Loucy (cell line): ENCODE results near the gene BEST3.

Experiments used
- H2AFZ ChIP-seq: fragments of 200-600 bp; sonication (generic); 2 replicates; pipeline ENCODE4 v1.6.0; 2016; ENCODE audit warnings: antibody characterized with exemption, mild to moderate bottlenecking, low read length, moderate library complexity
- H3F3A ChIP-seq: fragments of 200-600 bp; 2 replicates; pipeline ENCODE4 v1.6.0; 2016; ENCODE audit warnings: antibody characterized with exemption, low read depth, mild to moderate bottlenecking
- H3K27me3 ChIP-seq: fragments of 200-600 bp; sonication (generic); 2 replicates; pipeline ENCODE4 v1.6.1; 2014; ENCODE audit warnings: low read length, mild to moderate bottlenecking; ENCODE audit not compliant: insufficient read depth, poor library complexity, severe bottlenecking
- H3K36me3 ChIP-seq: fragments of 200-600 bp; sonication (generic); 2 replicates; pipeline ENCODE4 v1.6.1; 2016; ENCODE audit warnings: low read length; ENCODE audit not compliant: insufficient read depth
- H3K4me1 ChIP-seq: fragments of 200-600 bp; sonication (generic); 2 replicates; pipeline ENCODE4 v1.5.1; 2014; ENCODE audit warnings: low read length, mild to moderate bottlenecking; ENCODE audit not compliant: insufficient read depth, poor library complexity, severe bottlenecking
- H3K4me2 ChIP-seq: fragments of 200-600 bp; sonication (generic); 2 replicates; pipeline ENCODE4 v1.6.0; 2014; ENCODE audit warnings: antibody characterized with exemption, low read length, low read depth, mild to moderate bottlenecking; ENCODE audit not compliant: poor library complexity, severe bottlenecking
- H3K4me3 ChIP-seq: fragments of 200-600 bp; sonication (generic); 2 replicates; pipeline ENCODE4 v1.5.1; 2014; ENCODE audit warnings: low read length, mild to moderate bottlenecking, mixed read lengths; ENCODE audit not compliant: poor library complexity, severe bottlenecking
- H3K79me2 ChIP-seq: fragments of 200-600 bp; sonication (generic); 2 replicates; pipeline ENCODE4 v1.6.1; 2014; ENCODE audit warnings: low read length; ENCODE audit not compliant: insufficient read depth
- H3K9ac ChIP-seq: fragments of 200-600 bp; sonication (generic); 2 replicates; pipeline ENCODE4 v1.6.0; 2014; ENCODE audit warnings: mild to moderate bottlenecking, low read depth, low read length, moderate library complexity; ENCODE audit not compliant: poor library complexity, severe bottlenecking
- H3K9me2 ChIP-seq: fragments of 200-600 bp; sonication (generic); replicated peaks from 2 replicates; pipeline ENCODE4 v1.6.1; 2016; ENCODE audit warnings: low read depth, low read length, mixed read lengths
- H3K9me3 ChIP-seq: fragments of 200-600 bp; sonication (generic); 2 replicates; pipeline ENCODE4 v1.6.1; 2014; ENCODE audit warnings: mild to moderate bottlenecking, antibody characterized with exemption, low read length, low read depth; ENCODE audit not compliant: insufficient read depth
- H4K20me1 ChIP-seq: fragments of 200-600 bp; sonication (generic); 2 replicates; pipeline ENCODE4 v1.6.0; 2014; ENCODE audit warnings: antibody characterized with exemption, low read length, mild to moderate bottlenecking; ENCODE audit not compliant: insufficient read depth, poor library complexity, severe bottlenecking
- EZH2phosphoT487 ChIP-seq: fragments of 200-600 bp; IDR thresholded peaks from 2 replicates; pipeline ENCODE4 v1.6.1; 2018; ENCODE audit warnings: antibody characterized with exemption, mild to moderate bottlenecking, moderate library complexity, borderline replicate concordance
- TF ChIP-seq, protein P1 (sequence below): fragments of 200-600 bp; sonication (generic); conservative IDR thresholded peaks from 2 replicates; pipeline ENCODE4 v1.5.1; 2014; ENCODE audit warnings: mild to moderate bottlenecking, antibody characterized with exemption, low read length

BEST3 gene

DNA sequence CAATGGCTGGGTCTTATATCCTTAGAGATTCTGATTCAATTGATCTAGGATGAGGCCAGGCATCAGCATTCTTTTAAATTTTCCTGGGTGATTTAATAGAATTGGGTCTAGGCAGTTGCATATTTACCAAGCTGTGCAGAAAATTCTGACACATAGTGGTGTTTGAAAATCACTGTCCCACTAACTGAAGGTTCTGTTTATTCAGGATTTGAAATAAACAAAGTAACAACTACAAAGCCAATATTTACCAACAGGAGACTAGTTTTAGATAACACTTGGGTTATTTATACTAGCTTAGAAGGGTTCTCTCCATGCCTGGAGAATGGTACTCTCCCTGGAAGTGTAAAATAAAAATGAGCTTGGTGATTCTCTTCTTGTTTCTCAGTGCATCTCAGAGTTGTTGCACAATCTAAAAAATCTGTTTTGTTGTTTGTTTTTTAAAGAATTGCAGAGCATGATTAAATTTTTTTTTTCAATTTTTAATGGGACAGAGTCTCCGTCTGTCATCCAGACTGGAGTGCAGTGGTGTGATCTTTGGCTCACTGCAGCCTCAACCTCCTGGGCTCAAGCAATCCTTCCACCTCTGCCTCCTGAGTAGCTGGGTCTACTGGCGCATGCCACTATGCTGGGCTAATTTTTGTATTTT, 16.9 kb downstream of the BEST3 start:
- no peaks in the 10 kb centered on the region for H3K27me3 ChIP-seq
- no peaks in the 10 kb centered on the region for H3K36me3 ChIP-seq
- H3K4me1 ChIP-seq, result no peaks in the 10 kb centered on the region
- no peaks in the 10 kb centered on the region for H4K20me1 ChIP-seq
- H3K9me2 ChIP-seq, result no peaks in the 10 kb centered on the region
- H3K4me2 ChIP-seq, result no peak overlapping the region
- no peaks in the 10 kb centered on the region for H3K9me3 ChIP-seq
- no peaks in the 10 kb centered on the region for H3K79me2 ChIP-seq
- H2AFZ ChIP-seq, result no peak overlapping the region
- H3K9ac ChIP-seq, result no peak overlapping the region
- no peak for TF ChIP-seq EZH2phosphoT487
- TF ChIP-seq, protein P1, sequence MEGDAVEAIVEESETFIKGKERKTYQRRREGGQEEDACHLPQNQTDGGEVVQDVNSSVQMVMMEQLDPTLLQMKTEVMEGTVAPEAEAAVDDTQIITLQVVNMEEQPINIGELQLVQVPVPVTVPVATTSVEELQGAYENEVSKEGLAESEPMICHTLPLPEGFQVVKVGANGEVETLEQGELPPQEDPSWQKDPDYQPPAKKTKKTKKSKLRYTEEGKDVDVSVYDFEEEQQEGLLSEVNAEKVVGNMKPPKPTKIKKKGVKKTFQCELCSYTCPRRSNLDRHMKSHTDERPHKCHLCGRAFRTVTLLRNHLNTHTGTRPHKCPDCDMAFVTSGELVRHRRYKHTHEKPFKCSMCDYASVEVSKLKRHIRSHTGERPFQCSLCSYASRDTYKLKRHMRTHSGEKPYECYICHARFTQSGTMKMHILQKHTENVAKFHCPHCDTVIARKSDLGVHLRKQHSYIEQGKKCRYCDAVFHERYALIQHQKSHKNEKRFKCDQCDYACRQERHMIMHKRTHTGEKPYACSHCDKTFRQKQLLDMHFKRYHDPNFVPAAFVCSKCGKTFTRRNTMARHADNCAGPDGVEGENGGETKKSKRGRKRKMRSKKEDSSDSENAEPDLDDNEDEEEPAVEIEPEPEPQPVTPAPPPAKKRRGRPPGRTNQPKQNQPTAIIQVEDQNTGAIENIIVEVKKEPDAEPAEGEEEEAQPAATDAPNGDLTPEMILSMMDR, result no peak
- H3K4me3 ChIP-seq, result no peak overlapping the region
- H3F3A ChIP-seq, result no peaks in the 10 kb centered on the region

DNA sequence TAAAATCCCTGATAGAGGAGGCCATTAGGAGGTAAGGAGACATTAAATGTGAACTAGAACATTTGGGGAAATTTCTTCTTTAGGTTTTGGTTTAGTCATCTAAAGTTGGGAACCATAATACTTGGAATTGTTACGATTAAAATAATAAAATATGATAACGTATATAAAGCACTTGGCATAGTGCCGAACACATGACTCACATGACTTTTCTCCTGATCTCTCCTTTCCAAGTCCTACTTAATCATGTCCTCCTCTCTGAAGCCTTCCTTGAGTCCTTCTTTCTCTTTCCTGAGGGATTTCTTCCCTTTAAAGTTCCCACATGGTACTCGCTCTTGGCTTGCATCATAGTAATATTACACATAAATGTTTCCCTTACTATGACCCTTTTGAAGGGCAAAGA, 20.0 kb downstream of the BEST3 start:
- Histone ChIP-seq H3K79me2 (no peaks in the 10 kb centered on the region), H3F3A (no peaks in the 10 kb centered on the region), H3K9me2 (no peaks in the 10 kb centered on the region), H3K36me3 (no peaks in the 10 kb centered on the region), H3K9me3 (no peaks in the 10 kb centered on the region), H3K27me3 (no peaks in the 10 kb centered on the region), H3K4me1 (no peaks in the 10 kb centered on the region), H3K4me2 (no peak overlapping the region), H3K4me3 (no peak overlapping the region), H2AFZ (no peak overlapping the region), H4K20me1 (no peaks in the 10 kb centered on the region), H3K9ac (no peak overlapping the region)
- TF ChIP-seq, protein P1, result no peak
- TF ChIP-seq EZH2phosphoT487, result no peak

DNA sequence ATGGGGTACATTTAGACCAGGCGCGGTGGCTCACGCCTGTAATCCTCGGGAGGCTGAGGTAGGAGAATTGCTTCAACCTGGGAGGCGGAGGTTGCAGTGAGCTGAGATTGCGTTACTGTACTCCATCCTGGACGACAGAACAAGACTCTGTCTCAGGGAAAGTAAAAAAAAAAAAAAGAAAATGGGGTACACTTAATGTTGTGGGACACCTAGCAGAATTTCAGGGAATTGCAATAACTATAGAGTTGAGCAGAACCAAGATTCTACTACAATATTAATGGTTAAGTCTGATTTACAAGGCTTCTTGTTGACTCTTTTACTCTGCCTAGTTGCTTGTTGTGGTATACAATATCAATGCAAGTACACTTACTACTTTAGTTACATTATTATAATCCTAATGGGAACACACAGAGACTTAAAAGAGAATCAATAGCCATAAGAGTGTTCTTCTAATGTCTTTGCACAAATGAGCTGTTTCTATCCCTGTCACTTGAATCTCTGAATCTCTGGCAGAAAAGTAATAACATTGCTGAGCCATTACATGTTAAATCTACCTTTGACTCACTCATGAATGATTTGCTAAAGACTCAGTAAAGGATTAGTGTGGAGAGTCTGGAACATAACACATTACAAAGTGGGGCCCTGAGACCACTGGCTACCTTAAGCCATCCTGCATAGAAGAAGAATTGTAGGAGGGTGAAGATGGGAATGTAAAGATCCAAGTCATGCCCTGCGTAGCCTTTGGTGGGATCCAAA, 22.7 kb downstream of the BEST3 start:
- no peaks in the 10 kb centered on the region for H3K27me3 ChIP-seq
- no peak overlapping the region for H3K9ac ChIP-seq
- H3K9me3 ChIP-seq, result no peaks in the 10 kb centered on the region
- no peaks in the 10 kb centered on the region for H3F3A ChIP-seq
- no peaks in the 10 kb centered on the region for H4K20me1 ChIP-seq
- no peaks in the 10 kb centered on the region for H3K36me3 ChIP-seq
- H3K4me1 ChIP-seq, result no peaks in the 10 kb centered on the region
- H3K9me2 ChIP-seq, result no peaks in the 10 kb centered on the region
- H2AFZ ChIP-seq, result no peak overlapping the region
- no peak overlapping the region for H3K4me2 ChIP-seq
- H3K4me3 ChIP-seq, result no peak overlapping the region
- no peaks in the 10 kb centered on the region for H3K79me2 ChIP-seq
- TF ChIP-seq, protein P1, result peak; percentile 31; the same call in 1 of the 2 replicates
- TF ChIP-seq EZH2phosphoT487, result no peak
